IMR-90 (cell line): ENCODE data around the gene STOX2.

Experiments
- CEBPB ChIP-seq: IDR thresholded peaks from 2 replicates; pipeline ENCODE4 v1.6.1; 2012; ENCODE audit warnings: low read depth, low read length, improper control_type of control experiment
- CHD1 ChIP-seq: IDR thresholded peaks from 2 replicates; pipeline ENCODE4 v1.6.1; 2012; ENCODE audit warnings: low read depth, low read length, improper control_type of control experiment
- CTCF ChIP-seq: conservative IDR thresholded peaks from 2 replicates; pipeline ENCODE4 v1.5.1; 2012; ENCODE audit warnings: mild to moderate bottlenecking, low read depth, low read length, improper control_type of control experiment
- ELK1 ChIP-seq: fragments of 150-350 bp; IDR thresholded peaks from 2 replicates; pipeline ENCODE4 v1.6.1; 2016; ENCODE audit warnings: low read depth, mild to moderate bottlenecking, low read length, moderate library complexity, borderline replicate concordance
- MAZ ChIP-seq: IDR thresholded peaks from 2 replicates; pipeline ENCODE4 v1.6.1; 2012; ENCODE audit warnings: low read depth, mild to moderate bottlenecking, low read length, improper control_type of control experiment, moderate library complexity, borderline replicate concordance
- POLR2A ChIP-seq: IDR thresholded peaks from 2 replicates; pipeline ENCODE4 v1.6.1; 2012; ENCODE audit warnings: mild to moderate bottlenecking, low read depth, low read length
- RCOR1 ChIP-seq: IDR thresholded peaks from 2 replicates; pipeline ENCODE4 v1.6.1; 2012; ENCODE audit warnings: mild to moderate bottlenecking, low read length, improper control_type of control experiment; ENCODE audit not compliant: insufficient replicate concordance
- RFX5 ChIP-seq: IDR thresholded peaks from 2 replicates; pipeline ENCODE4 v1.8.0; 2012; ENCODE audit warnings: low read depth, mild to moderate bottlenecking, low read length, moderate library complexity
- SMC3 ChIP-seq: fragments of 150-350 bp; IDR thresholded peaks from 2 replicates; pipeline ENCODE4 v1.6.1; 2016; ENCODE audit warnings: low read depth, mild to moderate bottlenecking, antibody characterized with exemption, low read length, moderate library complexity
- USF2 ChIP-seq: fragments of 150-350 bp; IDR thresholded peaks from 2 replicates; pipeline ENCODE4 v1.6.1; 2017; ENCODE audit warnings: mild to moderate bottlenecking, antibody characterized with exemption, low read length, low read depth

- TF ChIP-seq CTCF (no peak), RCOR1 (no peak), SMC3 (no peak), POLR2A (no peak), MAZ (no peak), ELK1 (no peak), RFX5 (no peak), CHD1 (no peak), CEBPB (no peak), USF2 (no peak)
Observed at GRCh38 chr4:184007891-184008290, 102.8 kb downstream of the STOX2 start.
